HEK293 (cell line): Measurements from ENCODE around the gene SYNCRIP.

ENCODE experiments used
- AEBP2 ChIP-seq: fragments of 450-650 bp; formaldehyde crosslinking; IDR thresholded peaks from 2 replicates; pipeline ENCODE4 v1.5.1; 2016; ENCODE audit warnings: missing biosample characterization, missing genetic modification characterization, borderline replicate concordance
- BCL6B ChIP-seq: fragments of 450-650 bp; formaldehyde crosslinking; IDR thresholded peaks from 2 replicates; pipeline ENCODE4 v1.5.1; 2017; ENCODE audit warnings: missing biosample characterization, missing genetic modification characterization
- HIC1 ChIP-seq: fragments of 450-650 bp; formaldehyde crosslinking; IDR thresholded peaks from 2 replicates; pipeline ENCODE4 v1.5.1; 2016; ENCODE audit warnings: missing biosample characterization, missing genetic modification characterization
- KLF7 ChIP-seq: fragments of 450-650 bp; formaldehyde crosslinking; IDR thresholded peaks from 2 replicates; pipeline ENCODE4 v1.5.1; 2016; ENCODE audit warnings: missing biosample characterization, missing genetic modification characterization, borderline replicate concordance
- MEIS1 ChIP-seq: sonication (generic); formaldehyde crosslinking; IDR thresholded peaks from 2 replicates; pipeline ENCODE4 v1.8.1; 2022; ENCODE audit warnings: missing genetic modification reagents, mild to moderate bottlenecking, borderline replicate concordance
- OVOL3 ChIP-seq: fragments of 450-650 bp; formaldehyde crosslinking; IDR thresholded peaks from 2 replicates; pipeline ENCODE4 v1.5.1; 2016; ENCODE audit warnings: missing biosample characterization, missing genetic modification characterization
- SP2 ChIP-seq: fragments of 450-650 bp; formaldehyde crosslinking; IDR thresholded peaks from 2 replicates; pipeline ENCODE4 v1.5.1; 2016; ENCODE audit warnings: missing biosample characterization, missing genetic modification characterization
- TSHZ1 ChIP-seq: fragments of 450-650 bp; formaldehyde crosslinking; IDR thresholded peaks from 2 replicates; pipeline ENCODE4 v1.5.1; 2016; ENCODE audit warnings: missing biosample characterization, missing genetic modification characterization, borderline replicate concordance
- ZBTB1 ChIP-seq: fragments of 450-650 bp; formaldehyde crosslinking; IDR thresholded peaks from 2 replicates; pipeline ENCODE4 v1.5.1; 2016; ENCODE audit warnings: missing biosample characterization, missing genetic modification characterization
- ZFP3 ChIP-seq: fragments of 450-650 bp; formaldehyde crosslinking; IDR thresholded peaks from 2 replicates; pipeline ENCODE4 v1.5.1; 2016; ENCODE audit warnings: low read depth, missing biosample characterization, missing genetic modification characterization
- ZFP69B ChIP-seq: fragments of 450-650 bp; formaldehyde crosslinking; IDR thresholded peaks from 2 replicates; pipeline ENCODE4 v1.5.1; 2016; ENCODE audit warnings: missing biosample characterization, missing genetic modification characterization
- ZNF121 ChIP-seq: fragments of 450-650 bp; formaldehyde crosslinking; IDR thresholded peaks from 2 replicates; pipeline ENCODE4 v1.5.1; 2016; ENCODE audit warnings: missing biosample characterization, missing genetic modification characterization
- ZNF140 ChIP-seq: fragments of 450-650 bp; formaldehyde crosslinking; IDR thresholded peaks from 2 replicates; pipeline ENCODE4 v1.5.1; 2016; ENCODE audit warnings: missing biosample characterization, missing genetic modification characterization
- ZNF280C ChIP-seq: fragments of 450-650 bp; formaldehyde crosslinking; IDR thresholded peaks from 2 replicates; pipeline ENCODE4 v1.5.1; 2016; ENCODE audit warnings: missing biosample characterization, missing genetic modification characterization
- ZNF311 ChIP-seq: fragments of 450-650 bp; formaldehyde crosslinking; IDR thresholded peaks from 2 replicates; pipeline ENCODE4 v1.5.1; 2017; ENCODE audit warnings: missing biosample characterization, missing genetic modification characterization, borderline replicate concordance
- ZNF354C ChIP-seq: fragments of 450-650 bp; formaldehyde crosslinking; IDR thresholded peaks from 2 replicates; pipeline ENCODE4 v1.5.1; 2016; ENCODE audit warnings: missing biosample characterization, missing genetic modification characterization, low read depth, borderline replicate concordance
- ZNF366 ChIP-seq: fragments of 450-650 bp; formaldehyde crosslinking; conservative IDR thresholded peaks from 2 replicates; pipeline ENCODE4 v1.5.1; 2016; ENCODE audit warnings: missing biosample characterization, missing genetic modification characterization
- ZNF404 ChIP-seq: fragments of 450-650 bp; formaldehyde crosslinking; IDR thresholded peaks from 2 replicates; pipeline ENCODE4 v1.5.1; 2017; ENCODE audit warnings: missing biosample characterization, missing genetic modification characterization
- ZNF449 ChIP-seq: fragments of 450-650 bp; formaldehyde crosslinking; IDR thresholded peaks from 2 replicates; pipeline ENCODE4 v1.5.1; 2017; ENCODE audit warnings: missing biosample characterization, mild to moderate bottlenecking, missing genetic modification characterization, moderate library complexity
- ZNF473 ChIP-seq: fragments of 450-650 bp; formaldehyde crosslinking; IDR thresholded peaks from 2 replicates; pipeline ENCODE4 v1.5.1; 2017; ENCODE audit warnings: missing biosample characterization, missing genetic modification characterization
- ZNF514 ChIP-seq: fragments of 450-650 bp; formaldehyde crosslinking; IDR thresholded peaks from 2 replicates; pipeline ENCODE4 v1.5.1; 2016; ENCODE audit warnings: missing biosample characterization, missing genetic modification characterization
- ZNF558 ChIP-seq: fragments of 450-650 bp; formaldehyde crosslinking; IDR thresholded peaks from 2 replicates; pipeline ENCODE4 v1.5.1; 2016; ENCODE audit warnings: missing biosample characterization, missing genetic modification characterization
- ZNF654 ChIP-seq: fragments of 450-650 bp; formaldehyde crosslinking; IDR thresholded peaks from 2 replicates; pipeline ENCODE4 v1.5.1; 2016; ENCODE audit warnings: low read depth, missing biosample characterization, missing genetic modification characterization
- ZNF701 ChIP-seq: fragments of 450-650 bp; formaldehyde crosslinking; IDR thresholded peaks from 2 replicates; pipeline ENCODE4 v1.5.1; 2016; ENCODE audit warnings: missing biosample characterization, missing genetic modification characterization
- ZNF843 ChIP-seq: fragments of 450-650 bp; formaldehyde crosslinking; IDR thresholded peaks from 2 replicates; pipeline ENCODE4 v1.5.1; 2016; ENCODE audit warnings: missing biosample characterization, missing genetic modification characterization

The SYNCRIP gene

GRCh38 chr6:85594197-85594930 is 48.3 kb downstream of the SYNCRIP start (continued):
- TF ChIP-seq TSHZ1 (no peak), ZNF558 (tag by site-specific recombination) (no peak), ZNF280C (no peak), BCL6B (tag by site-specific recombination) (no peak), SP2 (no peak), ZNF311 (no peak), ZNF514 (no peak), ZNF843 (tag by site-specific recombination) (no peak), ZFP3 (no peak), ZNF366 (no peak; the same call in none of the 2 replicates), AEBP2 (tag by site-specific recombination) (no peak), ZNF121 (tag by site-specific recombination) (no peak), HIC1 (tag by site-specific recombination) (0 out of 2 replicates have a peak, but pooled peaks have one; percentile 26), ZNF701 (tag by site-specific recombination) (no peak), ZNF404 (tag by site-specific recombination) (no peak), ZNF449 (peak; percentile 95; the same call in 1 of the 2 replicates), OVOL3 (tag by site-specific recombination) (no peak; the same call in 1 of the 2 replicates), ZBTB1 (no peak), ZNF473 (tag by site-specific recombination) (no peak), ZFP69B (tag by site-specific recombination) (no peak), MEIS1 (CRISPR knock-in tag) (no peak), ZNF354C (no peak), ZNF140 (tag by site-specific recombination) (no peak), ZNF654 (tag by site-specific recombination) (no peak), KLF7 (tag by site-specific recombination) (no peak)
